Dendritic cell treated with granulocyte-macrophage colony-stimulating factor and Interleukin-4, amounts not matched to agents 40 ng/mL and 50 ng/mL, for 4 days (primary cell): ENCODE results near the gene PPDPF.

Source experiments
- H3K27ac Mint-ChIP-seq: one replicate; pipeline ENCODE4 v1.8.0; 2022; ENCODE audit warnings: mild to moderate bottlenecking, mixed read lengths
- H3K27me3 Mint-ChIP-seq: one replicate; pipeline ENCODE4 v1.8.0; 2022; ENCODE audit warnings: mild to moderate bottlenecking, mixed read lengths
- H3K36me3 Mint-ChIP-seq: one replicate; pipeline ENCODE4 v1.8.0; 2022; ENCODE audit warnings: low read depth, mixed read lengths
- H3K4me1 Mint-ChIP-seq: one replicate; pipeline ENCODE4 v1.8.0; 2022; ENCODE audit warnings: low read depth, mixed read lengths
- H3K4me3 Mint-ChIP-seq: one replicate; pipeline ENCODE4 v1.8.0; 2022; ENCODE audit warnings: mild to moderate bottlenecking, moderate library complexity, mixed read lengths
- H3K9me3 Mint-ChIP-seq: one replicate; pipeline ENCODE4 v1.8.0; 2022; ENCODE audit warnings: mixed read lengths
- intact Hi-C: fragments of 100-400 bp; cut with micrococcal nuclease; formaldehyde crosslinking; loops from one replicate; pipeline ENCODE4 v1.15.0; 2022

PPDPF gene

GRCh38 chr20:63545814-63546213 lies 25.2 kb downstream of the PPDPF start:
- Mint-ChIP-seq H3K27ac (no peak overlapping the region), H3K4me1 (peaks cover 5% of the 10 kb centered on the region), H3K4me3 (no peak overlapping the region), H3K27me3 (peaks cover 82% of the 10 kb centered on the region), H3K36me3 (no peaks in the 10 kb centered on the region), H3K9me3 (no peaks in the 10 kb centered on the region)
- intact Hi-C loops, result no loop called here

- Mint-ChIP-seq H3K27ac (no peak overlapping the region), H3K9me3 (no peaks in the 10 kb centered on the region), H3K27me3 (peaks cover 84% of the 10 kb centered on the region), H3K36me3 (no peaks in the 10 kb centered on the region), H3K4me3 (no peak overlapping the region), H3K4me1 (peaks cover 5% of the 10 kb centered on the region)
- intact Hi-C loops, result no loop called here
Observed at GRCh38 chr20:63546256-63546955, 25.8 kb downstream of the PPDPF start.

GRCh38 chr20:63546956-63547724 lies 26.6 kb downstream of the PPDPF start:
- intact Hi-C loops, result no loop called here
- Mint-ChIP-seq H3K4me1 (peaks cover 5% of the 10 kb centered on the region), H3K9me3 (no peaks in the 10 kb centered on the region), H3K36me3 (no peaks in the 10 kb centered on the region), H3K27me3 (peaks cover 85% of the 10 kb centered on the region), H3K4me3 (no peak overlapping the region), H3K27ac (no peak overlapping the region)

- no peak within 1 kb of the TSS for H3K27ac Mint-ChIP-seq
- H3K4me3 Mint-ChIP-seq, result no peak within 1 kb of the TSS
- no peaks in the 10 kb centered on the region for H3K36me3 Mint-ChIP-seq
- intact Hi-C loops, result no loop called here
- peaks cover 12% of the 10 kb centered on the region for H3K4me1 Mint-ChIP-seq
- no peaks in the 10 kb centered on the region for H3K9me3 Mint-ChIP-seq
- peaks cover 88% of the 10 kb centered on the region for H3K27me3 Mint-ChIP-seq
Observed at GRCh38 chr20:63547725-63548480, 27.3 kb downstream of the PPDPF start, which contains the start of gene SRMS. Gene SRMS (minus strand): TSS chr20:63547749. CDS start chr20:63547463, 286 bp downstream.

- Mint-ChIP-seq H3K36me3 (no peaks in the 10 kb centered on the region), H3K4me3 (no peak overlapping the region), H3K27ac (no peak overlapping the region), H3K4me1 (peaks cover 17% of the 10 kb centered on the region), H3K27me3 (peaks cover 90% of the 10 kb centered on the region), H3K9me3 (no peaks in the 10 kb centered on the region)
- intact Hi-C loops, result no loop called here
Observed at GRCh38 chr20:63548542-63548941, 28.0 kb downstream of the PPDPF start.

GRCh38 chr20:63549019-63549418 lies 28.5 kb downstream of the PPDPF start:
- intact Hi-C loops, result no loop called here
- peaks cover 17% of the 10 kb centered on the region for H3K4me1 Mint-ChIP-seq
- no peak overlapping the region for H3K4me3 Mint-ChIP-seq
- H3K36me3 Mint-ChIP-seq, result no peaks in the 10 kb centered on the region
- H3K9me3 Mint-ChIP-seq, result no peaks in the 10 kb centered on the region
- H3K27ac Mint-ChIP-seq, result no peak overlapping the region
- peaks cover 90% of the 10 kb centered on the region for H3K27me3 Mint-ChIP-seq

GRCh38 chr20:63549679-63550282 lies 29.2 kb downstream of the PPDPF start:
- intact Hi-C loops, result no loop called here
- no peaks in the 10 kb centered on the region for H3K9me3 Mint-ChIP-seq
- H3K27ac Mint-ChIP-seq, result peak overlapping the region; percentile 16
- H3K36me3 Mint-ChIP-seq, result no peaks in the 10 kb centered on the region
- peaks cover 92% of the 10 kb centered on the region for H3K27me3 Mint-ChIP-seq
- peaks cover 17% of the 10 kb centered on the region for H3K4me1 Mint-ChIP-seq
- no peak overlapping the region for H3K4me3 Mint-ChIP-seq

- Mint-ChIP-seq H3K9me3 (no peaks in the 10 kb centered on the region), H3K4me1 (peaks cover 11% of the 10 kb centered on the region), H3K27me3 (peaks cover 93% of the 10 kb centered on the region), H3K27ac (no peak overlapping the region), H3K4me3 (no peak overlapping the region), H3K36me3 (no peaks in the 10 kb centered on the region)
- intact Hi-C loops, result no loop called here
Observed at GRCh38 chr20:63551068-63551467, 30.5 kb downstream of the PPDPF start.

GRCh38 chr20:63552481-63553249 lies 32.1 kb downstream of the PPDPF start:
- Mint-ChIP-seq H3K4me3 (peak overlapping the region; percentile 75), H3K27ac (no peak overlapping the region), H3K9me3 (no peaks in the 10 kb centered on the region), H3K4me1 (peaks cover 11% of the 10 kb centered on the region), H3K27me3 (peaks cover 93% of the 10 kb centered on the region), H3K36me3 (peaks cover 6% of the 10 kb centered on the region)
- intact Hi-C loops, result no loop called here

- Mint-ChIP-seq H3K9me3 (no peaks in the 10 kb centered on the region), H3K4me3 (peak overlapping the region; percentile 75), H3K36me3 (peaks cover 7% of the 10 kb centered on the region), H3K27me3 (peaks cover 89% of the 10 kb centered on the region), H3K27ac (peak overlapping the region; percentile 61), H3K4me1 (peaks cover 11% of the 10 kb centered on the region)
- intact Hi-C loops, result no loop called here
Observed at GRCh38 chr20:63553251-63553932, 32.8 kb downstream of the PPDPF start.

GRCh38 chr20:63553933-63554290 lies 33.3 kb downstream of the PPDPF start, which contains the start of gene FNDC11:
Gene FNDC11 (plus strand): TSS chr20:63554159. CDS start chr20:63555664, 1,505 bp downstream.
- peak within 1 kb of the TSS; percentile 75 for H3K4me3 Mint-ChIP-seq
- intact Hi-C loops, result no loop called here
- peaks cover 89% of the 10 kb centered on the region for H3K27me3 Mint-ChIP-seq
- no peaks in the 10 kb centered on the region for H3K9me3 Mint-ChIP-seq
- peaks cover 12% of the 10 kb centered on the region for H3K36me3 Mint-ChIP-seq
- peaks cover 12% of the 10 kb centered on the region for H3K4me1 Mint-ChIP-seq
- peak within 1 kb of the TSS; percentile 61 for H3K27ac Mint-ChIP-seq

GRCh38 chr20:63554361-63555278 lies 34.1 kb downstream of the PPDPF start:
- H3K27ac Mint-ChIP-seq, result peak overlapping the region; percentile 61
- H3K4me3 Mint-ChIP-seq, result peak overlapping the region; percentile 50
- H3K9me3 Mint-ChIP-seq, result no peaks in the 10 kb centered on the region
- intact Hi-C loops, result no loop called here
- H3K4me1 Mint-ChIP-seq, result peaks cover 16% of the 10 kb centered on the region
- H3K36me3 Mint-ChIP-seq, result peaks cover 19% of the 10 kb centered on the region
- H3K27me3 Mint-ChIP-seq, result peaks cover 86% of the 10 kb centered on the region
